Measurements from ENCODE around the gene AK2.

GRCh38 chr1:32960819-32961355, 75.8 kb downstream of the AK2 start:
- TF ChIP-seq, protein P1, sequence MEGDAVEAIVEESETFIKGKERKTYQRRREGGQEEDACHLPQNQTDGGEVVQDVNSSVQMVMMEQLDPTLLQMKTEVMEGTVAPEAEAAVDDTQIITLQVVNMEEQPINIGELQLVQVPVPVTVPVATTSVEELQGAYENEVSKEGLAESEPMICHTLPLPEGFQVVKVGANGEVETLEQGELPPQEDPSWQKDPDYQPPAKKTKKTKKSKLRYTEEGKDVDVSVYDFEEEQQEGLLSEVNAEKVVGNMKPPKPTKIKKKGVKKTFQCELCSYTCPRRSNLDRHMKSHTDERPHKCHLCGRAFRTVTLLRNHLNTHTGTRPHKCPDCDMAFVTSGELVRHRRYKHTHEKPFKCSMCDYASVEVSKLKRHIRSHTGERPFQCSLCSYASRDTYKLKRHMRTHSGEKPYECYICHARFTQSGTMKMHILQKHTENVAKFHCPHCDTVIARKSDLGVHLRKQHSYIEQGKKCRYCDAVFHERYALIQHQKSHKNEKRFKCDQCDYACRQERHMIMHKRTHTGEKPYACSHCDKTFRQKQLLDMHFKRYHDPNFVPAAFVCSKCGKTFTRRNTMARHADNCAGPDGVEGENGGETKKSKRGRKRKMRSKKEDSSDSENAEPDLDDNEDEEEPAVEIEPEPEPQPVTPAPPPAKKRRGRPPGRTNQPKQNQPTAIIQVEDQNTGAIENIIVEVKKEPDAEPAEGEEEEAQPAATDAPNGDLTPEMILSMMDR (conservative IDR thresholded peaks at IDR 0.05; ENCODE audit: low read depth, low read length): no peak
- TF ChIP-seq EZH2 (IDR thresholded peaks at IDR 0.05; ENCODE audit: low read length, unreplicated experiment): no peak
- no peak for TF ChIP-seq EZH2phosphoT487 (IDR thresholded peaks at IDR 0.05; ENCODE audit: borderline replicate concordance, low read length)

Data from PC-3 (cell line).